ENCODE measurements around the gene BLTP1. TPM values are rescaled to one million over a fixed set of nuclear protein-coding genes. Genes with fewer than 3 reads are reported as not detected.

The BLTP1 gene
- total RNA-seq (2022; extraction: Qiagen RNA extraction; ENCODE audit: low read depth) = 6.4 to 8.9 TPM (median 8.4 TPM) in 5 replicates

GRCh38 chr4:122151982-122152710 is at the start of gene BLTP1:
TSS of gene BLTP1 (plus strand) at chr4:122152331. CDS start at chr4:122170648, 18,317 bp downstream.

Other genes with a start within 250 kb of the BLTP1 start
- gene TRPC3, start 200.3 kb upstream of the BLTP1 start, total RNA-seq (2022; extraction: Qiagen RNA extraction; ENCODE audit: low read depth) = 0.05 to 0.14 TPM (median 0.07 TPM) in 4 of 5 replicates, not detected in the other
- gene ADAD1, start 226.7 kb downstream of the BLTP1 start, total RNA-seq (2022; extraction: Qiagen RNA extraction; ENCODE audit: low read depth) = not detected in 5 replicates